Measurements from ENCODE around the gene SUFU. TPM values are rescaled to one million over a fixed set of nuclear protein-coding genes. Genes with fewer than 3 reads are reported as not detected.
A peak's percentile ranks its signal among the peaks of the same experiment; 100 is the strongest.

The SUFU gene
- total RNA-seq, 1 donor from 2014 or later: 16.9 TPM

GRCh38 chr10:102460836-102461186 is 43.0 kb upstream of the SUFU start:
- no peak for DNase-seq (ENCODE audit: extremely low spot score, unreplicated experiment)

GRCh38 chr10:102461187-102462054 is 42.4 kb upstream of the SUFU start:
- Mint-ChIP-seq H3K4me3 (ENCODE audit: unreplicated experiment) (peak overlapping the region; percentile 85), H3K27ac (ENCODE audit: unreplicated experiment) (no peak overlapping the region), H3K9me3 (ENCODE audit: unreplicated experiment) (no peaks in the 10 kb centered on the region), H3K36me3 (ENCODE audit: unreplicated experiment) (no peaks in the 10 kb centered on the region), H3K27me3 (ENCODE audit: unreplicated experiment) (peaks cover 17% of the 10 kb centered on the region), H3K4me1 (ENCODE audit: unreplicated experiment) (peaks cover 24% of the 10 kb centered on the region)
- no peak for TF ChIP-seq CTCF (IDR thresholded peaks at IDR 0.05)
- DNase-seq (ENCODE audit: extremely low spot score, unreplicated experiment): peak; percentile 96

More at GRCh38 chr10:102460836-102461186, 43.0 kb upstream of the SUFU start:
- TF ChIP-seq CTCF (IDR thresholded peaks at IDR 0.05): no peak
- Mint-ChIP-seq H3K36me3 (ENCODE audit: unreplicated experiment) (no peaks in the 10 kb centered on the region), H3K27ac (ENCODE audit: unreplicated experiment) (peak overlapping the region; percentile 61), H3K4me3 (ENCODE audit: unreplicated experiment) (peak overlapping the region; percentile 85), H3K4me1 (ENCODE audit: unreplicated experiment) (peaks cover 24% of the 10 kb centered on the region), H3K9me3 (ENCODE audit: unreplicated experiment) (no peaks in the 10 kb centered on the region), H3K27me3 (ENCODE audit: unreplicated experiment) (peaks cover 17% of the 10 kb centered on the region)

GRCh38 chr10:102462512-102463054 is 41.2 kb upstream of the SUFU start:
- Mint-ChIP-seq H3K9me3 (ENCODE audit: unreplicated experiment) (no peaks in the 10 kb centered on the region), H3K27ac (ENCODE audit: unreplicated experiment) (no peak overlapping the region), H3K4me3 (ENCODE audit: unreplicated experiment) (peak overlapping the region; percentile 85), H3K36me3 (ENCODE audit: unreplicated experiment) (no peaks in the 10 kb centered on the region), H3K27me3 (ENCODE audit: unreplicated experiment) (peaks cover 17% of the 10 kb centered on the region), H3K4me1 (ENCODE audit: unreplicated experiment) (peaks cover 24% of the 10 kb centered on the region)
- no peak for TF ChIP-seq CTCF (IDR thresholded peaks at IDR 0.05)
- no peak for DNase-seq (ENCODE audit: extremely low spot score, unreplicated experiment)

GRCh38 chr10:102463983-102464382 is 39.8 kb upstream of the SUFU start:
- no peaks in the 10 kb centered on the region for H3K36me3 Mint-ChIP-seq (ENCODE audit: unreplicated experiment)
- no peaks in the 10 kb centered on the region for H3K9me3 Mint-ChIP-seq (ENCODE audit: unreplicated experiment)
- no peak for DNase-seq (ENCODE audit: extremely low spot score, unreplicated experiment)
- H3K4me3 Mint-ChIP-seq (ENCODE audit: unreplicated experiment): no peak overlapping the region
- peaks cover 28% of the 10 kb centered on the region for H3K4me1 Mint-ChIP-seq (ENCODE audit: unreplicated experiment)
- H3K27me3 Mint-ChIP-seq (ENCODE audit: unreplicated experiment): peaks cover 15% of the 10 kb centered on the region
- H3K27ac Mint-ChIP-seq (ENCODE audit: unreplicated experiment): no peak overlapping the region
- TF ChIP-seq CTCF (IDR thresholded peaks at IDR 0.05): no peak

GRCh38 chr10:102465466-102465865 is 38.3 kb upstream of the SUFU start:
- H3K9me3 Mint-ChIP-seq (ENCODE audit: unreplicated experiment): no peaks in the 10 kb centered on the region
- no peak overlapping the region for H3K4me3 Mint-ChIP-seq (ENCODE audit: unreplicated experiment)
- no peak for DNase-seq (ENCODE audit: extremely low spot score, unreplicated experiment)
- no peak overlapping the region for H3K27ac Mint-ChIP-seq (ENCODE audit: unreplicated experiment)
- TF ChIP-seq CTCF (IDR thresholded peaks at IDR 0.05): no peak
- H3K36me3 Mint-ChIP-seq (ENCODE audit: unreplicated experiment): no peaks in the 10 kb centered on the region
- H3K27me3 Mint-ChIP-seq (ENCODE audit: unreplicated experiment): peaks cover 15% of the 10 kb centered on the region
- peaks cover 29% of the 10 kb centered on the region for H3K4me1 Mint-ChIP-seq (ENCODE audit: unreplicated experiment)
